GM18867 (cell line): ENCODE results near the gene C9.
A peak's percentile ranks its signal among the peaks of the same experiment; 100 is the strongest.
"Not testable (repeated sequence)": the region's sequence is repeated elsewhere in the genome, so short reads cannot be mapped to it uniquely, and the experiment has no call there.

Source experiments
- ATAC-seq: cut with Tn5 transposase; IDR thresholded peaks from one replicate; pipeline ENCODE4 v1.9.1; 2021; ENCODE audit warnings: mild to moderate bottlenecking, moderate library complexity; ENCODE audit not compliant: unreplicated experiment

Gene C9

DNA sequence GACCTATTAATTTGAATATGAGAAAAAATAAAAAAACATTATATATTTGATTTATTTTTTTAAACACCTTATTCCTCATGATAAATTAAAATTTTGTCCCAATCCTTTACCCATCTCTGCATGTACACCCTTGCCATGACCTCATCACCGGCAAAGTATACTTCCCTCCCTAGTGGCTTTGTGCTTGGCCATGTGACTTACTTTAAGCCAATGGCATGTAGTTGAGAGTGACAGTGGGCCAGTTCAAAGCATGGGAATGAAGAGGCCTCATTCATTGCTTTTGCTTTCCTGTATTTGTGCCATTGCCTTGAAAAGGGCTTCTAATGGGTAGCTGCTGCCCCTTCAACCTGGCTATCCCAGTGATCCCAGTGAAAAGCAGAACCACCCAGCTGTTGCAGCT is 31.2 kb downstream of the C9 start:
- ATAC-seq: no peak

- ATAC-seq: no peak
Observed at GRCh38 chr5:39331861-39332381, 32.4 kb downstream of the C9 start.

DNA sequence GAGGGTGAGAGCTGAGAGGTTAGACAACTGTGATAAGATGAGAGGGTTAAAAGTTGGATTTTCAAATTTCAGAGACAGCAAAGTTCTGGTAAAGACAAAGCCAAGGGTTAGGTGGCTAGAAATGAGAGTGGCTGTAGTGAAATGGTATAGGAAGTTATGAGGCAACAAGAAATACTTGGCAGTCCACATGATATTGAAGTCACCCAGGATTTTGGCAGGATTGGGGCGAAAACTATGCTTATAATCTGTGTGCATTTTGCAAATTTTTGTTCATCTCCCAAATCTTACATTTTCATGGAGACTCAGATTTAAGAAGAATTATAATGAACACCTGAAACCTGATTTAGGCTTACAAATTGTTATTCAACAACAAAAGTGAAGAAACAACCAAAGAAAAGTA is 35.6 kb downstream of the C9 start:
- ATAC-seq: no peak

GRCh38 chr5:39323542-39323941 is 40.8 kb downstream of the C9 start:
- no peak for ATAC-seq

- no peak for ATAC-seq
Observed at GRCh38 chr5:39319395-39319794, 44.9 kb downstream of the C9 start.

DNA sequence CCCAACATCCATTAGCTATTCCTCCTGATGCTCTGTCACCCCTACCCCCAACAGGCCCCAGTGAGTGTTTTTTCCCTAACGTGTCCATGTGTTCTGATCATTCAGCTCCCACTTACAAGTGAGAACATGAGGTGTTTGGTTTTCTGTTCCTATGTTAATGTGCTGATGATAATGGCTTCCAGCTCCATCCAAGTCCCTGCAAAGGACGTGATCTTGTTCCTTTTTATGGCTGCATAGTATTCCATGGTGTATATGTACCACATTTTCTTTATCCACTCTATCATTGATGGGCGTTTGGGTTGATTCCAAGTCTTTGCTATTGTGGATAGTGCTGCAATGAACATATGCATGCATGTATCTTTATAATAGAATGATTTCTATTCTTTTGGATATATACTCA is 47.8 kb downstream of the C9 start:
- ATAC-seq: not testable (repeated sequence)

DNA sequence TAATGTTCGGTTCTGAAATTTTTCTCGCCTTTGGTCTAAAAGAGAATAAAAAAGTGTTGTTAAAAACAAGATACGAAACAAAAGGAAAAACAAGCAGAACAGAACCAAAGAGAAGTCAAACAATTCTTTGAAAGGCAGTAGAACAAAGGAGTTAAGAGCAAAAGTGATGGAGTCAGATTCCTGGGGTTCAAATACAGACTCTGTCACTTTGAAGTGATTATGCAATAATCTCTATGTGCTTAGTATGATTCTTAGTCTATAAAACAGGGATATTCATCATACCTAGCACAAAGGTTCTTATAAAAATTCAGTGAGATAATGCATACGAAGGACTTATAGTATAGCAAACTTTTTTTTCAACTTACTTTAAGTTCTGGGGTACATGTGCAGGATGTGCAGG is 48.3 kb downstream of the C9 start:
- ATAC-seq: no peak

- ATAC-seq: no peak
Observed at GRCh38 chr5:39314591-39314990, 49.7 kb downstream of the C9 start.

DNA sequence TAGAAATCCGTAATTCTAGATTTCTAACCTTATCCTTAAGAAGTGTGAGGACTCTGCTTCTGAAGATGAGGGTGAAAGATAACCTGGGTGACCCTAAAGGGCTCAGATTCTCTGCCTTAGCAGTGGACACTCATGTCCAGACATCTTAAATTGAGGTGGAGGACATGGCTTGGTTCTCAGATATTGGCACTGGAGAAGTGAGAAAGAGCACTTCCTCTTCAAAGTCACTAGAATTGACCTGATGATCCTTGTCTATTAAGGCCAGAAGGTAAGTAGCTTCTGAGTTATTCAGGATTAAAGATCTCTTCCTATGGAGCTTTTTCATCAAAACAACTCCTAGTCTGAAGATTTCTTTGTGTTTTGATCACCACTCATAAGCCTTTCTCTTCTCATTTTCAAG is 54.8 kb downstream of the C9 start:
- ATAC-seq: no peak

DNA sequence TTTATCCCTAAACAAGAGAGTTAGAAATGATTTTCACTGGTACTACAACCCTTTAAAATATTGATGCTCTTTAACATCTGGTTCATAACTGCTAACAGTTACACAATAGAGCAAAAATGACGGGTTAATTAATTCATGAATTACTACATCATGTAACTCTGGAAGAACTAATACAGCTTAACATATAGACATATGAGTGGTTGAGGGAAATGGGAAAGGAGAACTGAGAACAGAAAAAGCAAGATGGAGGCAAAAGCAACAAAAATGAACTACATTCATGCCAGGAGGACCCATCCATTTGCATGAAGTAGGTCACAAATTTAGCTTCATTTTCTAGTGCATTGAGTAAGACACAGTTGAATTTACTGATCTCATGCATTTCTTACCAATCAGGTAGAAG is 61.8 kb downstream of the C9 start:
- ATAC-seq: peak; percentile 78

- ATAC-seq: no peak
Observed at GRCh38 chr5:39301406-39301805, 62.9 kb downstream of the C9 start.

GRCh38 chr5:39299962-39300361 is 64.3 kb downstream of the C9 start:
- ATAC-seq: no peak

- ATAC-seq: no peak
Observed at GRCh38 chr5:39294736-39295135, 69.6 kb downstream of the C9 start.

DNA sequence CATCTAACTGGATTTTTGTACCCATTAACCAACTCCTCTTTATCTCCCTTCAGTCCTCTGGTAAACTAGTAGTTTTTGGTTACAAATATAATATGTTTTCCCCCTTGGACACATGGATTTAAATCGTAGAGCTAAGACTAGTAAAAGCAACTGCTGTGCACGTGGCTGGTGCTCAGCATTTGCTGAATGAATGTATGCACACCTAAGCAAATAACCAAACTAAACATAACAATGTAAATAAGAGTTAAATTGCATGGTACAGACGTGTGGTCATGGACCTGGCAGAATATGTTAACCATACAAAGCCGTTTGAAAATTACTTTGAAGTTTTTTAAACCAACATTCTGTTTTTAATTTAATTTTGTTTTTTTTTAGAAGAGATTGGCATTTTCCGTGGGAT is 79.7 kb downstream of the C9 start:
- ATAC-seq: no peak

GRCh38 chr5:39283231-39283818 is 81.0 kb downstream of the C9 start:
- ATAC-seq: peak; percentile 99

- ATAC-seq: no peak
Observed at GRCh38 chr5:39282561-39282960, 81.7 kb downstream of the C9 start.

GRCh38 chr5:39275865-39276264 is 88.4 kb downstream of the C9 start:
- not testable (repeated sequence) for ATAC-seq

DNA sequence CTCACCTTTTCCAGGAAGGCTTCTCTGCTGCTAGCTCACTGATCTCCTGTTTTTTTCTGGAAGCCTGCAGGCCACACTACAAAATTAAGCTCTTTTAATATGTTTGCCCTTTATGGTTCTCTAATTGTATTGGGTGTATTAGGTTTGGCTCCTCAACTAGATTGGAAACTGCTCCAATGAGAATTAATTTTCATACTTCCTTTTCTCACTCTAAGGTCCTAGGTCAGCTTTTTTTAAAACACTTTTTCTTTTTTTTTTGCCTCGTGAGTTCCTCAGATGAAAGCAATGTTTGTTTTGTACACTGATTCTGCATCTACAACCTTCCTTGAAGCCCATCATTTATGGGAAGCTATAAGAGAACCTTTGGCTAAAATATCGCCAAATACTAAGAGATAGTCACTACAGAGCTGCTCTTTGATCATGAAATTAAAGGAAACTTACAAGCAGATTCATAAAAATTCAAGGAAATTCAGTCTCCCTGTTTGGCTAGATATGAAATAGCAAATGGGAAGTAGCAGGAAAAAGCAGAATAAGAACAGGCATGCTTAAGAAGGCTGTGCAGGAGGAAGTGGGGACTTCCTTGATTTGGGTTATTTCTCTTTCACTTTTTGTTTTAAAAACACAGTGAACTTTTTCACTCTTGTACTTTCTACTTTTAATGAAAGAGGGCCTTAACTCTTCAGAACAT is 89.8 kb downstream of the C9 start:
- ATAC-seq: peak; percentile 73

DNA sequence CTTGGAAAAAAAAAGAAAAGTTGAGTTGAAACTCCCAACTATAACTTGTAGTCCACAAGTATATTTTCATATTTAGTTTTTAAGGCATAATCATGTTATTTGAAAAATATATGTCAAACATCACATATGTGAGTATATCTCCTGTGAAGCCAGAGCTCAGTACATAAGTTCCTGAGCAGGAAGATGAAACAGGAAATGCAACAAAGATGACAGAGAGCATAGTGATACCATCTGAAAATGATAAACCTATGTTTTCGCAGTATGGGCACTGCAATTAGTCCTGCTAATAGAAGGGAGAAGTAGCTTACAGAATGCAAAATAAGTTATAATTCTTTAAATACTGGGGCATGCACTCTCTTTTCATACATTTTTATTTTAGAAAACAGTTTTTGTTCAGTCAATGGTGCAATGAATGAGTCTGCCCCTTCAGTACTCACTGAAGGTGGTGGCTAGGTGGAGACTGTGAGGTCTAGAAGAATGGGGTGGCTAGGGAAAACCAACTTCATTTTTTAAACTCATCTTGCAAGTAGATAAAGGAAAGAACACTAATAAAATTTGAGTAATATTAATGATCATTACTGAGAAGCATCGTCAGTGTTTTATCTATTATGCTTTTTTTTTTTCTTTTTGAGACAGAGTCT is 90.9 kb downstream of the C9 start:
- no peak for ATAC-seq

GRCh38 chr5:39272869-39273231 is 91.4 kb downstream of the C9 start:
- ATAC-seq: not testable (repeated sequence)

- ATAC-seq: peak; percentile 99
Observed at GRCh38 chr5:39270225-39270848, 94.0 kb downstream of the C9 start.

DNA sequence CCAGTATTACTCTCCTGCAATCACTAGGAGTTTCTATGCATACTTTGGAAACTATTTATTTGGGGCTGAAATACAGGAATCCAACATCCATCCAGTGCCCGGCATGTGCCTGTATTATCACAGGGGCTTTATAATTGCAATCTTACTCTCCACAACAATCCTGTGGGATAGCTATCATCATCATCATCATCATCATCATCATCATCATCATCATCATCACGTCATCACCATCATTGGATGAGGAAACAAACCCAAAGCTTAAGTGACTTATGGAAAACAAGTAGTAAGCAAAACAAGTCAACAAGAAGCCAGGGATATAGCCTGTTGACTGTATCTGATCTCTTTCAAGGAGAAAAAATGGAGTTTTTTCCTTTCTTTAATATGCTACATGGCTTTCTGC is 97.1 kb downstream of the C9 start:
- ATAC-seq: no peak
